H1 (cell line): ENCODE data around the gene NME7. TPM values are rescaled to one million over a fixed set of nuclear protein-coding genes. Genes with fewer than 3 reads are reported as not detected.

Experiments used
- CTCF ChIA-PET: fragments of 300-600 bp; sonication (Branson Sonifier 250); formaldehyde crosslinking; loops from one replicate; lab custom pipeline; 2021; ENCODE audit not compliant: partially characterized antibody; lab: Charles Lee
- POLR2A ChIA-PET: fragments of 300-600 bp; sonication (Branson Sonifier 250); formaldehyde crosslinking; loops from one replicate; lab custom pipeline; 2021; ENCODE audit warnings: inconsistent platforms; ENCODE audit not compliant: partially characterized antibody; lab: Charles Lee
- DNase-seq, 2 experiments: peaks; one replicate each; pipeline versions ENCODE4 v3.0.0 to v3.0.0-alpha.2; 2010 to 2022; ENCODE audit warnings: low spot score in 2 of 2, low read depth in 1 of 2, mixed read lengths in 1 of 2
- FAIRE-seq: peaks from 2 replicates; lab custom pipeline; 2011; peaks lifted over from hg19 to GRCh38; lab: Jason Lieb, UNC
- H2AFZ ChIP-seq: 2 replicates; pipeline ENCODE4 v1.8.1; 2012; ENCODE audit warnings: low read length, inconsistent platforms
- H2AK5ac ChIP-seq: 2 replicates; pipeline ENCODE4 v1.6.1; 2013; ENCODE audit warnings: low read depth, low read length
- H2BK120ac ChIP-seq: replicated peaks from 2 replicates; pipeline ENCODE3; 2013; ENCODE audit warnings: low read depth, low read length, inconsistent platforms
- H2BK12ac ChIP-seq: 2 replicates; pipeline ENCODE4 v1.6.1; 2013; ENCODE audit warnings: low read depth, low read length
- H2BK15ac ChIP-seq: 2 replicates; pipeline ENCODE4 v1.6.1; 2013; ENCODE audit warnings: low read length
- H2BK20ac ChIP-seq: 2 replicates; pipeline ENCODE4 v1.6.1; 2013; ENCODE audit warnings: low read length
- H2BK5ac ChIP-seq: 2 replicates; pipeline ENCODE4 v1.6.1; 2013; ENCODE audit warnings: low read depth, low read length
- H3K14ac ChIP-seq: 2 replicates; pipeline ENCODE4 v1.6.1; 2013; ENCODE audit warnings: inconsistent platforms; ENCODE audit not compliant: insufficient read length
- H3K18ac ChIP-seq: 2 replicates; pipeline ENCODE4 v1.6.1; 2013; ENCODE audit warnings: low read length; ENCODE audit errors: extremely low read depth
- H3K23ac ChIP-seq: 2 replicates; pipeline ENCODE4 v1.6.1; 2013; ENCODE audit warnings: inconsistent platforms; ENCODE audit not compliant: insufficient read length
- H3K23me2 ChIP-seq: 2 replicates; pipeline ENCODE4 v1.6.1; 2013; ENCODE audit warnings: low read depth, low read length
- H3K27ac ChIP-seq: 2 replicates; pipeline ENCODE4 v1.6.1; 2011; ENCODE audit warnings: low read depth, low read length, inconsistent platforms
- H3K27me3 ChIP-seq, 4 experiments: replicated peaks in 1 of 4; 1 replicate in 1 of 4; 2 replicates in 3 of 4; pipeline versions ENCODE4 v1.6.1 to v1.8.1; 2011 to 2013; ENCODE audit warnings: low read length in 3 of 4, mild to moderate bottlenecking in 3 of 4, inconsistent platforms in 2 of 4, mixed read lengths in 2 of 4, moderate library complexity in 1 of 4; ENCODE audit not compliant: control insufficient read depth in 3 of 4, insufficient read depth in 3 of 4; ENCODE audit errors: extremely low read depth in 1 of 4
- H3K36me3 ChIP-seq, 4 experiments: 2 replicates each; pipeline versions ENCODE4 v1.6.1 to v1.8.1; 2011 to 2013; ENCODE audit warnings: mild to moderate bottlenecking in 4 of 4, low read length in 3 of 4, moderate library complexity in 2 of 4, control low read depth in 1 of 4, inconsistent platforms in 1 of 4; ENCODE audit not compliant: insufficient read depth in 4 of 4, control insufficient read depth in 2 of 4
- H3K4ac ChIP-seq: replicated peaks from 2 replicates; pipeline ENCODE3; 2013; ENCODE audit warnings: low read length, low read depth, mixed read lengths, inconsistent platforms; ENCODE audit not compliant: insufficient read length
- H3K4me1 ChIP-seq, 4 experiments: replicated peaks in 1 of 4; 1 replicate in 1 of 4; 2 replicates in 3 of 4; pipeline versions ENCODE4 v1.6.1 to v1.8.1; 2011 to 2013; ENCODE audit warnings: low read length in 3 of 4, inconsistent platforms in 2 of 4, mixed read lengths in 1 of 4; ENCODE audit not compliant: insufficient read depth in 4 of 4, control insufficient read depth in 3 of 4
- H3K4me2 ChIP-seq, 2 experiments: 2 replicates each; pipeline versions ENCODE4 v1.6.1 to v1.8.1; 2011 to 2013; ENCODE audit warnings: low read depth in 2 of 2, low read length in 2 of 2, control low read depth in 1 of 2, inconsistent platforms in 1 of 2, mild to moderate bottlenecking in 1 of 2; ENCODE audit not compliant: insufficient read depth in 1 of 2
- H3K4me3 ChIP-seq, 4 experiments: fragments of 200-600, 300-600 bp in 1 of 4; sonication (generic), shearing (Covaris generic), sonication (Bioruptor Twin) in 1 of 4; 2 replicates each; pipeline versions ENCODE4 v1.5.1 to v1.8.1; 2011 to 2016; ENCODE audit warnings: low read length in 4 of 4, low read depth in 3 of 4, control low read depth in 2 of 4, inconsistent platforms in 2 of 4, mild to moderate bottlenecking in 2 of 4, mixed read lengths in 1 of 4, moderate library complexity in 1 of 4; ENCODE audit not compliant: insufficient read depth in 2 of 4; ENCODE audit errors: extremely low read depth in 1 of 4
- H3K56ac ChIP-seq: replicated peaks from 2 replicates; pipeline ENCODE3; 2013; ENCODE audit warnings: low read depth, mild to moderate bottlenecking, mixed read lengths, low read length, inconsistent platforms; ENCODE audit not compliant: insufficient read length
- H3K79me1 ChIP-seq: 2 replicates; pipeline ENCODE4 v1.6.1; 2013; ENCODE audit warnings: low read depth, low read length, control low read depth
- H3K79me2 ChIP-seq, 2 experiments: 2 replicates each; pipeline versions ENCODE4 v1.6.1 to v1.8.1; 2012 to 2013; ENCODE audit warnings: low read length in 2 of 2, mild to moderate bottlenecking in 2 of 2, inconsistent platforms in 1 of 2; ENCODE audit not compliant: insufficient read depth in 2 of 2, control insufficient read depth in 1 of 2
- H3K9ac ChIP-seq, 4 experiments: replicated peaks in 1 of 4; 1 replicate in 1 of 4; 2 replicates in 3 of 4; pipeline versions ENCODE4 v1.6.1 to v1.8.1; 2011 to 2013; ENCODE audit warnings: low read depth in 3 of 4, low read length in 3 of 4, control low read depth in 2 of 4, mild to moderate bottlenecking in 2 of 4, moderate library complexity in 2 of 4, inconsistent platforms in 1 of 4; ENCODE audit errors: extremely low read depth in 1 of 4
- H3K9me3 ChIP-seq, 2 experiments: 2 replicates each; pipeline versions ENCODE4 v1.6.1 to v1.8.1; 2012 to 2013; ENCODE audit warnings: mild to moderate bottlenecking in 2 of 2, moderate library complexity in 2 of 2, control low read depth in 1 of 2, inconsistent platforms in 1 of 2, low read depth in 1 of 2, low read length in 1 of 2, mixed read lengths in 1 of 2; ENCODE audit not compliant: insufficient read depth in 2 of 2
- H4K20me1 ChIP-seq, 2 experiments: replicated peaks in 1 of 2; 2 replicates each; pipeline versions ENCODE3 to v1.8.1; 2011 to 2013; ENCODE audit warnings: inconsistent platforms in 2 of 2, low read length in 2 of 2, mild to moderate bottlenecking in 1 of 2; ENCODE audit not compliant: insufficient read depth in 2 of 2, control insufficient read depth in 1 of 2
- H4K5ac ChIP-seq: 2 replicates; pipeline ENCODE4 v1.6.1; 2013; ENCODE audit warnings: low read length, low read depth, mixed read lengths, inconsistent platforms; ENCODE audit not compliant: insufficient read length
- H4K8ac ChIP-seq: 2 replicates; pipeline ENCODE4 v1.8.0; 2013; ENCODE audit warnings: mild to moderate bottlenecking, moderate library complexity, low read length, inconsistent platforms; ENCODE audit not compliant: insufficient read depth; ENCODE audit errors: extremely low read depth
- H4K91ac ChIP-seq: replicated peaks from 2 replicates; pipeline ENCODE3; 2013; ENCODE audit warnings: low read length, mixed read lengths, inconsistent platforms; ENCODE audit not compliant: insufficient read length
- WGBS, 2 experiments: shearing (Covaris generic) in 1 of 2; methylation state at CpG; one replicate each; pipeline versions ENCODE4 v1.1.6 to v1.1.7; 2013 to 2015; ENCODE audit warnings: low lambda C conversion rate in 2 of 2, mixed read lengths in 2 of 2, inconsistent platforms in 1 of 2, low coverage in 1 of 2, missing lambda C conversion rate in 1 of 2; ENCODE audit not compliant: insufficient replicate concordance in 2 of 2, insufficient coverage in 1 of 2, insufficient read length in 1 of 2; ENCODE audit errors: extremely low coverage in 1 of 2, missing lambda C conversion rate in 1 of 2; 5-methylcytosine and 5-hydroxymethylcytosine counted together
- polyA plus RNA-seq, 7 experiments: library from polyadenylated mRNA; depleted of rRNA in 3 of 7; stranded (reverse) in 5 of 7; unstranded in 2 of 7; fragments of >200 nt in 5 of 7; fragments of 200-250 nt in 2 of 7; gene quantifications; 1 replicate in 5 of 7; 2 replicates in 1 of 7; 4 replicates in 1 of 7; pipeline versions ENCODE4 v1.2.1 to v1.2.3, GENCODE V29; 2011 to 2013; ENCODE audit warnings: missing spikeins in 2 of 7, mixed read lengths in 2 of 7
- total RNA-seq: library from RNA; stranded (reverse); fragmentation: NEBNext Ultra II Directional; extraction: Animal tissue kit (Norgen Biotek cat#: 25700); gene quantifications from 2 replicates; pipeline ENCODE4 v1.2.1, GENCODE V29; 2021
- TF ChIP-seq, protein P1 (sequence below): IDR thresholded peaks from 2 replicates; pipeline ENCODE4 v1.6.1; 2012; ENCODE audit warnings: low read length, inconsistent platforms

Gene NME7
- total and polyA plus RNA-seq, 2 of the 8 experiments (the other 6 are each of a cell fraction or from before 2014, with no cell fraction given): 11.6 to 28.5 TPM

DNA sequence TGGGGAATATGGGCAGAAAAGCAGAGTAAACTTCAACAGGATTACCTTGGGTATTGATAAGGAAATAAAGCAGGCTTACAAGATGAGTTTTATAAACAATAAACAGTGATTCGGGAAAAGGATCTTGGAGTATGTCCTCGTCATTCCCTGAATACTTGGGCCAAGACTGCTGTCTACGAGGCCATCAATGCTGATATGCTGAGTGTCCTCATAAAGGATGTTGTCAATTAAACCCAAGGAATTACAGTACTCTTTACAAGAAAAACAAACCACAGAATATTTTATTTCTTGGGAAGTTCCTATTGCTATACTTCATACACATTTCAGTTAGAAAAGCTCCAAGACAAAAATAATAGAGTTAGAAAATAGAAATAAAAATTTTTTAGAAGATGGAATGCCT, 226.2 kb downstream of the NME7 start:
- DNase-seq: no peak
- Histone ChIP-seq H3K79me1 (no peaks in the 10 kb centered on the region), H2BK5ac (no peak overlapping the region), H3K4me1 (peaks cover 0 to 3% (median 0%) of the 10 kb centered on the region in 4 experiments; a peak in 1 of 7 replicates), H4K5ac (no peak overlapping the region), H4K20me1 (no peaks in the 10 kb centered on the region), H2AFZ (no peak overlapping the region), H3K14ac (no peak overlapping the region), H2BK20ac (no peak overlapping the region), H4K91ac (no peak overlapping the region), H3K79me2 (no peaks in the 10 kb centered on the region), H2BK15ac (no peak overlapping the region), H3K18ac (no peak overlapping the region), H3K9ac (no peak overlapping the region), H3K56ac (no peak overlapping the region), H2BK120ac (no peak overlapping the region), H4K8ac (no peak overlapping the region), H3K4ac (no peak overlapping the region), H3K27me3 (no peaks in the 10 kb centered on the region), H3K36me3 (no peaks in the 10 kb centered on the region), H3K23me2 (no peaks in the 10 kb centered on the region), H3K27ac (no peak overlapping the region), H2BK12ac (no peak overlapping the region), H3K4me3 (no peak overlapping the region), H3K9me3 (no peaks in the 10 kb centered on the region), H2AK5ac (no peak overlapping the region), H3K23ac (no peak overlapping the region), H3K4me2 (no peak overlapping the region)
- FAIRE-seq: no peak
- WGBS, 2 experiments: 96% methylated on average over 3 of the region's 3 CpGs; no CpG with 5 or more reads in 1 of the 2 experiments
- CTCF ChIA-PET: interaction anchor here (1.1 to 1.5 kb wide), 2 partner anchors 504 to 538 kb away, joined by 3 to 4 read pairs; no protein-coding TSS in a partner anchor
- TF ChIP-seq, protein P1, sequence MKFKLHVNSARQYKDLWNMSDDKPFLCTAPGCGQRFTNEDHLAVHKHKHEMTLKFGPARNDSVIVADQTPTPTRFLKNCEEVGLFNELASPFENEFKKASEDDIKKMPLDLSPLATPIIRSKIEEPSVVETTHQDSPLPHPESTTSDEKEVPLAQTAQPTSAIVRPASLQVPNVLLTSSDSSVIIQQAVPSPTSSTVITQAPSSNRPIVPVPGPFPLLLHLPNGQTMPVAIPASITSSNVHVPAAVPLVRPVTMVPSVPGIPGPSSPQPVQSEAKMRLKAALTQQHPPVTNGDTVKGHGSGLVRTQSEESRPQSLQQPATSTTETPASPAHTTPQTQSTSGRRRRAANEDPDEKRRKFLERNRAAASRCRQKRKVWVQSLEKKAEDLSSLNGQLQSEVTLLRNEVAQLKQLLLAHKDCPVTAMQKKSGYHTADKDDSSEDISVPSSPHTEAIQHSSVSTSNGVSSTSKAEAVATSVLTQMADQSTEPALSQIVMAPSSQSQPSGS: no peak
- POLR2A ChIA-PET: no interaction called here
